Heart left ventricle (tissue), 13 donors: ENCODE results near the gene LRRFIP1.

Source experiments
- POLR2A ChIP-seq, 2 donors: fragments of 450-650 bp; IDR thresholded peaks; one replicate each; pipeline ENCODE4 v1.6.1; 2017; ENCODE audit warnings: antibody characterized with exemption in 2 of 2, mild to moderate bottlenecking in 2 of 2, moderate library complexity in 2 of 2
- TF ChIP-seq, protein P1 (sequence below), 12 donors: fragments of 200-600 bp; sonication (generic) in 4 of 12; IDR thresholded peaks; one replicate each; pipeline versions ENCODE4 v1.5.0 to v1.8.0; 2018 to 2022; ENCODE audit warnings: antibody characterized with exemption in 12 of 12, mild to moderate bottlenecking in 5 of 12
- donor health status: ischemic (EF 13 %, LVEDD 7.1; RV severe dilation, severe dysfunction).
- donor health status: DM: no; HTN: yes; CAD: no.
- donor health status: DM: no; HTN: no; CAD: no.
- donor health status: ischemic (EF 25% LVEDD 6.9; RV normal size, moderate dysfunction).
- donor health status: ischemic (EF 25% LVEDD 5.7; RV mildly dilated, moderate dysfunction).
- donor health status: ischemic (EF 35%, LVEDD 5.7; RV mildly dilated, moderate dysfunction).
- donor health status: nonischemic (EF 11% LVEDD 7.7; RV severe dilation, severe dysfunction).
- donor health status: DM: yes; HTN: yes; CAD: no.
- donor health status: PGD.
- donor health status: ischemic (EF 29% LVEDD 5.4; RV normal size, mild dysfunction).
- donor health status: nonischemic (EF 23%, LVEDD 6.1; RV moderate dilation, normal function).

DNA sequence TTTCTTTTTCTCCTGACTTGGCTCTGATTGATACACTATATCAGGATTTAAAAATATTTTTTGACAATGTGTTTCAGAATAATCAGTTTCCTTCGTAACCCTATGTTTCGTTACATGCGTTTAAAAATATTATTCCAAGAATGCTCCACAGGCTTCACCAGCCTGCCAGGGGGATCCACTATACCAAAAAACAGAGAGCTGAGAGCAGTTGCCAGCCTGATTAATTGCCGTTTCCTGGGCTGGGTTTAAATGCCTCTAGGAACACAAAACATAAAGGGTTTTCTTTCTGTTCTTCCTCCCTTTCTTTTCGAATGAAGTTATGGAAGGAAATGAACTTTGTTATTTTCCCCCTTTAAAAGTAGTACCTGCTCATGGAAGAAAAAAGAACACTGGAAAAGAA, 47.9 kb downstream of the LRRFIP1 start:
- TF ChIP-seq, protein P1, sequence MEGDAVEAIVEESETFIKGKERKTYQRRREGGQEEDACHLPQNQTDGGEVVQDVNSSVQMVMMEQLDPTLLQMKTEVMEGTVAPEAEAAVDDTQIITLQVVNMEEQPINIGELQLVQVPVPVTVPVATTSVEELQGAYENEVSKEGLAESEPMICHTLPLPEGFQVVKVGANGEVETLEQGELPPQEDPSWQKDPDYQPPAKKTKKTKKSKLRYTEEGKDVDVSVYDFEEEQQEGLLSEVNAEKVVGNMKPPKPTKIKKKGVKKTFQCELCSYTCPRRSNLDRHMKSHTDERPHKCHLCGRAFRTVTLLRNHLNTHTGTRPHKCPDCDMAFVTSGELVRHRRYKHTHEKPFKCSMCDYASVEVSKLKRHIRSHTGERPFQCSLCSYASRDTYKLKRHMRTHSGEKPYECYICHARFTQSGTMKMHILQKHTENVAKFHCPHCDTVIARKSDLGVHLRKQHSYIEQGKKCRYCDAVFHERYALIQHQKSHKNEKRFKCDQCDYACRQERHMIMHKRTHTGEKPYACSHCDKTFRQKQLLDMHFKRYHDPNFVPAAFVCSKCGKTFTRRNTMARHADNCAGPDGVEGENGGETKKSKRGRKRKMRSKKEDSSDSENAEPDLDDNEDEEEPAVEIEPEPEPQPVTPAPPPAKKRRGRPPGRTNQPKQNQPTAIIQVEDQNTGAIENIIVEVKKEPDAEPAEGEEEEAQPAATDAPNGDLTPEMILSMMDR (IDR thresholded peaks at IDR 0.05): peak in 2 of 12 donors; percentile 6 to 7
- TF ChIP-seq POLR2A (IDR thresholded peaks at IDR 0.05): no peak
